AG08396 (cell line): ENCODE data around the gene ITIH4.
"Not testable (repeated sequence)": the region's sequence is repeated elsewhere in the genome, so short reads cannot be mapped to it uniquely, and the experiment has no call there.

Experiments used
- DNase-seq: peaks from one replicate; pipeline ENCODE4 v3.0.0; 2012; ENCODE audit warnings: low spot score, mixed read lengths

The ITIH4 gene

GRCh38 chr3:52783211-52783555, 47.3 kb downstream of the ITIH4 start:
- DNase-seq = no peak

GRCh38 chr3:52782412-52783210, 47.9 kb downstream of the ITIH4 start:
- DNase-seq = no peak

GRCh38 chr3:52781741-52782140, 48.7 kb downstream of the ITIH4 start:
- DNase-seq = no peak

- DNase-seq = no peak
Observed at GRCh38 chr3:52779837-52780585, 50.5 kb downstream of the ITIH4 start.

- DNase-seq = no peak
Observed at GRCh38 chr3:52779011-52779836, 51.2 kb downstream of the ITIH4 start.

GRCh38 chr3:52777959-52778805, 52.3 kb downstream of the ITIH4 start:
- DNase-seq = peak; percentile 2

- DNase-seq = no peak
Observed at GRCh38 chr3:52777127-52777958, 53.1 kb downstream of the ITIH4 start, which contains the start of gene ITIH1. Gene ITIH1, plus strand, starts transcription at chr3:52777599. Its CDS starts 17 bp downstream, at chr3:52777616.

- DNase-seq = not testable (repeated sequence)
Observed at GRCh38 chr3:52776486-52776885, 54.0 kb downstream of the ITIH4 start.

- peak; percentile 1 for DNase-seq
Observed at GRCh38 chr3:52775877-52776276, 54.6 kb downstream of the ITIH4 start.

GRCh38 chr3:52774901-52775864, 55.3 kb downstream of the ITIH4 start:
- DNase-seq = peak; percentile 2

- DNase-seq = no peak
Observed at GRCh38 chr3:52774066-52774713, 56.3 kb downstream of the ITIH4 start.

GRCh38 chr3:52773361-52774065, 57.0 kb downstream of the ITIH4 start:
- DNase-seq = no peak

GRCh38 chr3:52771702-52772101, 58.8 kb downstream of the ITIH4 start:
- no peak for DNase-seq

- DNase-seq = no peak
Observed at GRCh38 chr3:52771334-52771681, 59.2 kb downstream of the ITIH4 start.

- peak; percentile 98 for DNase-seq
Observed at GRCh38 chr3:52770496-52771333, 59.8 kb downstream of the ITIH4 start, which contains the start of gene NEK4. Gene NEK4, minus strand, starts transcription at chr3:52770940. Its CDS starts 194 bp downstream, at chr3:52770746.

GRCh38 chr3:52769786-52770455, 60.6 kb downstream of the ITIH4 start:
- DNase-seq = peak; percentile 8

GRCh38 chr3:52763466-52763865, 67.0 kb downstream of the ITIH4 start:
- DNase-seq = no peak
